HEK293T (cell line): ENCODE data around the gene BHLHE41.

Source experiments
- BHLHE40 ChIP-seq: fragments of 450-650 bp; IDR thresholded peaks from 2 replicates; pipeline ENCODE4 v1.6.1; 2016; ENCODE audit warnings: mild to moderate bottlenecking, moderate library complexity, borderline replicate concordance
- ELF4 ChIP-seq: fragments of 450-650 bp; IDR thresholded peaks from 2 replicates; pipeline ENCODE4 v1.6.1; 2017; ENCODE audit warnings: antibody characterized with exemption
- FOXA1 ChIP-seq: fragments of 450-650 bp; IDR thresholded peaks from 2 replicates; pipeline ENCODE4 v1.6.1; 2016; ENCODE audit warnings: mild to moderate bottlenecking
- FOXK2 ChIP-seq: fragments of 450-650 bp; IDR thresholded peaks from 2 replicates; pipeline ENCODE4 v1.6.1; 2016; ENCODE audit warnings: mild to moderate bottlenecking
- HDGF ChIP-seq: fragments of 450-650 bp; IDR thresholded peaks from 2 replicates; pipeline ENCODE4 v1.6.1; 2017; ENCODE audit warnings: antibody characterized with exemption, borderline replicate concordance
- L3MBTL2 ChIP-seq: fragments of 450-650 bp; conservative IDR thresholded peaks from 2 replicates; pipeline ENCODE4 v1.6.1; 2016; ENCODE audit warnings: mild to moderate bottlenecking
- LEF1 ChIP-seq: fragments of 450-650 bp; IDR thresholded peaks from 2 replicates; pipeline ENCODE4 v1.6.1; 2017; ENCODE audit warnings: mild to moderate bottlenecking, borderline replicate concordance
- SP1 ChIP-seq: fragments of 450-650 bp; IDR thresholded peaks from 2 replicates; pipeline ENCODE4 v1.6.1; 2017
- SUZ12 ChIP-seq: fragments of 450-650 bp; IDR thresholded peaks from 2 replicates; pipeline ENCODE4 v1.6.1; 2016; ENCODE audit warnings: mild to moderate bottlenecking
- ZNF384 ChIP-seq: fragments of 450-650 bp; IDR thresholded peaks from 2 replicates; pipeline ENCODE4 v1.6.1; 2016

- no peak for TF ChIP-seq ZNF384
- no peak for TF ChIP-seq FOXK2
- no peak for TF ChIP-seq SP1
- TF ChIP-seq HDGF = no peak
- no peak for TF ChIP-seq BHLHE40
- no peak for TF ChIP-seq LEF1
- TF ChIP-seq SUZ12 = no peak
- no peak for TF ChIP-seq ELF4
- TF ChIP-seq L3MBTL2 = no peak
- TF ChIP-seq FOXA1 = no peak
Observed at GRCh38 chr12:26112703-26113147, 12.1 kb downstream of the BHLHE41 start.
